ENCODE measurements around the gene SPNS2. TPM values are rescaled to one million over a fixed set of nuclear protein-coding genes. Genes with fewer than 3 reads are reported as not detected.

SPNS2 gene
- total and polyA plus RNA-seq, 4 donors = 4.0 to 9.0 (median 5.2) TPM

DNA sequence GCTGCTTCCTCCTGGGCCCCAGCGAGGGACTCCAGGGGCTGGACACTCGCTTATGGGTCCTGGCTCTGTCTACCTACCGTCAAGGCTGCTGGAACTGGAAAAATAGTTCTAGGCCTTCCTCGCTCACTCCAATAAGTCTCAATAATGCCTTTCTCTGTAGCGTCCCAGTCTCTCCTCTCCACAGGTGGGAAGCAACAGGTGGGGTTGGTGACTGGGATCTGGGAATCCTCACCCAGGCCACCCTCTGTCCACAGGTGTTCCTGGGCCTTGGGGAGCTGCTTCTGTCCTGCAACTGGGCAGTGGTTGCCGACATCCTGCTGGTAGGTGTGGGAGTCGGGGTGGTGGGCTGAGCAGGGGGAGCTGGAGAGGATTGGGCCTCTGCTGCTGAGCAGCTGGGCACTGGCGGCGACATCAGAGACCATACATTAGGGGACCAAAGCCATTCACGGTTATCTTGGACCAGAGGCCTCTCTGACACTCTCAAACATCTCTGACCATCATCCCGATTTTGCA is 20.3 kb upstream of the SPNS2 start:
- no peak for TF ChIP-seq EGR1 (IDR thresholded peaks at IDR 0.05; ENCODE audit: low read depth in 2 of 2)
- TF ChIP-seq CTCF (IDR thresholded peaks at IDR 0.05; ENCODE audit: low read depth, low read length, missing input control) = no peak
- TF ChIP-seq MAX (IDR thresholded peaks at IDR 0.05) = no peak
- TF ChIP-seq RXRA (IDR thresholded peaks at IDR 0.05) = no peak
- TF ChIP-seq HNF4A (conservative IDR thresholded peaks at IDR 0.05) = no peak
- TF ChIP-seq TAF1 (conservative IDR thresholded peaks at IDR 0.05) = no peak
- no peak for TF ChIP-seq FOXA1 (IDR thresholded peaks at IDR 0.05)
- no peak for TF ChIP-seq HNF4G (IDR thresholded peaks at IDR 0.05)
- TF ChIP-seq SP1 (IDR thresholded peaks at IDR 0.05) = no peak
- no peak for TF ChIP-seq ATF3 (IDR thresholded peaks at IDR 0.05)
- TF ChIP-seq NR2F2 (IDR thresholded peaks at IDR 0.05) = no peak
- TF ChIP-seq FOXA2 (IDR thresholded peaks at IDR 0.05) = no peak
- TF ChIP-seq RAD21 (IDR thresholded peaks at IDR 0.05) = no peak
- no peak for TF ChIP-seq GABPA (IDR thresholded peaks at IDR 0.05 in 1 of 2, conservative IDR thresholded peaks at IDR 0.05 in 1 of 2)
- no peak for TF ChIP-seq ZBTB33 (IDR thresholded peaks at IDR 0.05)
- no peaks in the 10 kb centered on the region for H3K27me3 ChIP-seq (ENCODE audit: control insufficient read depth in 4 of 4, insufficient read depth in 4 of 4, low read length in 3 of 4)
- no peak overlapping the region for H3K9ac ChIP-seq (ENCODE audit: low read depth in 1 of 2, low read length in 2 of 2)
- no peak for DNase-seq (ENCODE audit: low spot score)
- H3K27ac ChIP-seq (ENCODE audit: low read depth in 1 of 2, low read length in 2 of 2) = no peak overlapping the region
- 95% methylated on average over 11 of the region's 11 CpGs for WGBS
- peaks cover 0 to 24% (median 20%) of the 10 kb centered on the region in 4 donors for H3K4me1 ChIP-seq (ENCODE audit: control insufficient read depth in 4 of 4, insufficient read depth in 4 of 4, low read length in 3 of 4)
- no peaks in the 10 kb centered on the region for H3K9me3 ChIP-seq (ENCODE audit: control insufficient read depth in 4 of 4, low read length in 3 of 4)
- H3K36me3 ChIP-seq (ENCODE audit: control insufficient read depth in 4 of 4, insufficient read depth in 3 of 4, low read depth in 1 of 4, low read length in 3 of 4) = no peaks in the 10 kb centered on the region
- H3K4me3 ChIP-seq (ENCODE audit: low read depth in 1 of 3, low read length in 3 of 3) = no peak overlapping the region

DNA sequence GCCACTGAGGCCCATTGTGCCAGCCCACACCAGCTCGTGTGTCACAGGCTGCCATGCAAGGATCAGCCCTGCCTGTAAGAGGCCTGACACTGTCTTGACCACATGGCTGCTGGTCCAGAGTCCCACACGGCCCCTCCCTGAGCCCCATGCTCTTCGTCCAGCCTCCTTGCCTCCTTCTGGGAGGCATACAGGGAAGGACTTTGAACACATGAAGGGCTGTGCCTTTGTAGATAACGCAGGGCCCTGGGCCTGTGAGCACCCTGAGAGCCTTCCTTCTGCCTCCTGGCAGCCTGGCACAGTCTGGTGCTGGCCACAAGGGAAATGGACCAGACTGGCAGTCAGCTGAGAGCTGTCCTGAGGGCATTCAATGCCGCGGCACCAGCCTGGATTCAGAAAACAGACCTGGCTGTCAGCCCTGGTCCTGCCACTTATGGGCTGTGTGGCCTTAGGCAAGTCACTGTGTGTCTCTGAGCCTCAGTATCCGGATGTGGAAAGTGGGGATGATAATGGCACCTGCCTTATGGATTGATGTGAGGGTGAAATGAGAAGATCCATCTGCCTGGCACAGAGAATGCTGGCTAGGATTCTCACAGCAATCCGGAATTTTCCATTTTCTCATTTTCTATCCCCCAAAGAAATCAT is 19.2 kb upstream of the SPNS2 start:
- Histone ChIP-seq H3K4me1 (ENCODE audit: control insufficient read depth in 4 of 4, insufficient read depth in 4 of 4, low read length in 3 of 4) (peaks cover 0 to 23% (median 12%) of the 10 kb centered on the region in 4 donors), H3K9ac (ENCODE audit: low read depth in 1 of 2, low read length in 2 of 2) (no peak overlapping the region), H3K36me3 (ENCODE audit: control insufficient read depth in 4 of 4, insufficient read depth in 3 of 4, low read depth in 1 of 4, low read length in 3 of 4) (no peaks in the 10 kb centered on the region), H3K27me3 (ENCODE audit: control insufficient read depth in 4 of 4, insufficient read depth in 4 of 4, low read length in 3 of 4) (no peaks in the 10 kb centered on the region), H3K27ac (ENCODE audit: low read depth in 1 of 2, low read length in 2 of 2) (no peak overlapping the region), H3K9me3 (ENCODE audit: control insufficient read depth in 4 of 4, low read length in 3 of 4) (no peaks in the 10 kb centered on the region), H3K4me3 (ENCODE audit: low read depth in 1 of 3, low read length in 3 of 3) (no peak overlapping the region)
- no peak for DNase-seq (ENCODE audit: low spot score)
- 85% methylated on average over 8 of the region's 8 CpGs for WGBS
- TF ChIP-seq CTCF (IDR thresholded peaks at IDR 0.05; ENCODE audit: low read depth, low read length, missing input control) = no peak
- TF ChIP-seq JUND (IDR thresholded peaks at IDR 0.05) = no peak
- no peak for TF ChIP-seq EGR1 (IDR thresholded peaks at IDR 0.05; ENCODE audit: low read depth in 2 of 2)
- TF ChIP-seq NR2F2 (IDR thresholded peaks at IDR 0.05) = no peak
- TF ChIP-seq, protein P1, sequence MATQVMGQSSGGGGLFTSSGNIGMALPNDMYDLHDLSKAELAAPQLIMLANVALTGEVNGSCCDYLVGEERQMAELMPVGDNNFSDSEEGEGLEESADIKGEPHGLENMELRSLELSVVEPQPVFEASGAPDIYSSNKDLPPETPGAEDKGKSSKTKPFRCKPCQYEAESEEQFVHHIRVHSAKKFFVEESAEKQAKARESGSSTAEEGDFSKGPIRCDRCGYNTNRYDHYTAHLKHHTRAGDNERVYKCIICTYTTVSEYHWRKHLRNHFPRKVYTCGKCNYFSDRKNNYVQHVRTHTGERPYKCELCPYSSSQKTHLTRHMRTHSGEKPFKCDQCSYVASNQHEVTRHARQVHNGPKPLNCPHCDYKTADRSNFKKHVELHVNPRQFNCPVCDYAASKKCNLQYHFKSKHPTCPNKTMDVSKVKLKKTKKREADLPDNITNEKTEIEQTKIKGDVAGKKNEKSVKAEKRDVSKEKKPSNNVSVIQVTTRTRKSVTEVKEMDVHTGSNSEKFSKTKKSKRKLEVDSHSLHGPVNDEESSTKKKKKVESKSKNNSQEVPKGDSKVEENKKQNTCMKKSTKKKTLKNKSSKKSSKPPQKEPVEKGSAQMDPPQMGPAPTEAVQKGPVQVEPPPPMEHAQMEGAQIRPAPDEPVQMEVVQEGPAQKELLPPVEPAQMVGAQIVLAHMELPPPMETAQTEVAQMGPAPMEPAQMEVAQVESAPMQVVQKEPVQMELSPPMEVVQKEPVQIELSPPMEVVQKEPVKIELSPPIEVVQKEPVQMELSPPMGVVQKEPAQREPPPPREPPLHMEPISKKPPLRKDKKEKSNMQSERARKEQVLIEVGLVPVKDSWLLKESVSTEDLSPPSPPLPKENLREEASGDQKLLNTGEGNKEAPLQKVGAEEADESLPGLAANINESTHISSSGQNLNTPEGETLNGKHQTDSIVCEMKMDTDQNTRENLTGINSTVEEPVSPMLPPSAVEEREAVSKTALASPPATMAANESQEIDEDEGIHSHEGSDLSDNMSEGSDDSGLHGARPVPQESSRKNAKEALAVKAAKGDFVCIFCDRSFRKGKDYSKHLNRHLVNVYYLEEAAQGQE (IDR thresholded peaks at IDR 0.05) = no peak
- TF ChIP-seq HNF4G (IDR thresholded peaks at IDR 0.05) = no peak
- no peak for TF ChIP-seq HNF4A (conservative IDR thresholded peaks at IDR 0.05)
- TF ChIP-seq TAF1 (conservative IDR thresholded peaks at IDR 0.05) = no peak
- TF ChIP-seq ZBTB33 (IDR thresholded peaks at IDR 0.05) = no peak
- no peak for TF ChIP-seq YY1 (IDR thresholded peaks at IDR 0.05)
- TF ChIP-seq RAD21 (IDR thresholded peaks at IDR 0.05) = no peak
- no peak for TF ChIP-seq ATF3 (IDR thresholded peaks at IDR 0.05)
- no peak for TF ChIP-seq FOXA1 (IDR thresholded peaks at IDR 0.05)
- TF ChIP-seq RXRA (IDR thresholded peaks at IDR 0.05) = no peak

All from liver (tissue), 9 donors.